Endodermal cell (in vitro differentiated cells): Measurements from ENCODE around the gene LRBA. TPM values are rescaled to one million over a fixed set of nuclear protein-coding genes. Genes with fewer than 3 reads are reported as not detected.

Experiments
- DNase-seq: peaks from one replicate; pipeline ENCODE4 v3.0.0-alpha.2; 2017
- H3K27ac ChIP-seq: 2 replicates; pipeline ENCODE4 v1.5.1; 2013; ENCODE audit warnings: mild to moderate bottlenecking, low read depth, low read length, moderate library complexity
- H3K27me3 ChIP-seq: 2 replicates; pipeline ENCODE4 v1.6.1; 2013; ENCODE audit warnings: mild to moderate bottlenecking, low read length, moderate library complexity; ENCODE audit not compliant: insufficient read depth, control insufficient read depth, poor library complexity, severe bottlenecking
- H3K36me3 ChIP-seq: 2 replicates; pipeline ENCODE4 v1.7.0; 2013; ENCODE audit warnings: mild to moderate bottlenecking, low read length, moderate library complexity; ENCODE audit not compliant: control insufficient read depth, insufficient read depth
- H3K4me1 ChIP-seq: one replicate; pipeline ENCODE4 v1.7.0; 2013; ENCODE audit warnings: low read length; ENCODE audit not compliant: control insufficient read depth, insufficient read depth
- H3K4me3 ChIP-seq: 2 replicates; pipeline ENCODE4 v1.5.1; 2013; ENCODE audit warnings: mild to moderate bottlenecking, low read length, moderate library complexity
- H3K9ac ChIP-seq: 2 replicates; pipeline ENCODE4 v1.6.1; 2013; ENCODE audit warnings: mild to moderate bottlenecking, low read length, moderate library complexity; ENCODE audit not compliant: poor library complexity, severe bottlenecking; ENCODE audit errors: extremely low read depth
- H3K9me3 ChIP-seq: 2 replicates; pipeline ENCODE4 v1.6.1; 2013; ENCODE audit warnings: mild to moderate bottlenecking, low read length, moderate library complexity; ENCODE audit not compliant: control insufficient read depth
- H3K27ac Mint-ChIP-seq: 2 replicates; pipeline ENCODE4 v1.8.0; 2020; ENCODE audit warnings: mixed read lengths
- H3K27me3 Mint-ChIP-seq: 2 replicates; pipeline ENCODE4 v1.8.0; 2021; ENCODE audit warnings: mild to moderate bottlenecking, mixed read lengths; ENCODE audit not compliant: insufficient read depth
- H3K36me3 Mint-ChIP-seq: 2 replicates; pipeline ENCODE4 v1.8.0; 2020; ENCODE audit warnings: low read depth, mixed read lengths
- H3K4me1 Mint-ChIP-seq: 2 replicates; pipeline ENCODE4 v1.8.0; 2020; ENCODE audit warnings: mixed read lengths
- H3K4me3 Mint-ChIP-seq: 2 replicates; pipeline ENCODE4 v1.8.0; 2020; ENCODE audit warnings: mild to moderate bottlenecking, moderate library complexity, mixed read lengths
- H3K9me3 Mint-ChIP-seq: 2 replicates; pipeline ENCODE4 v1.8.0; 2020; ENCODE audit warnings: mild to moderate bottlenecking, mixed read lengths
- WGBS, 2 experiments: methylation state at CpG; one replicate each; pipeline versions ENCODE4 v1.1.5 to v1.1.7; 2013; ENCODE audit warnings: missing lambda C conversion rate in 2 of 2, mixed read lengths in 1 of 2; ENCODE audit not compliant: insufficient coverage in 1 of 2, insufficient read length in 1 of 2; 5-methylcytosine and 5-hydroxymethylcytosine counted together
- total RNA-seq, 2 donors: library from RNA; stranded (reverse); fragmentation: NEBNext Ultra II Directional in 1 of 2; extraction: Animal tissue kit (Norgen Biotek cat#: 25700) in 1 of 2; gene quantifications; 2 replicates in 1 of 2; 3 replicates in 1 of 2; pipeline ENCODE4 v1.2.1, GENCODE V29; 2021
- TF ChIP-seq, protein P1 (sequence below): fragments of 200-600 bp; sonication (generic); conservative IDR thresholded peaks from 2 replicates; pipeline ENCODE4 v1.5.0; 2021; ENCODE audit warnings: antibody characterized with exemption, mild to moderate bottlenecking

Gene LRBA
- total RNA-seq, 2 donors from 2014 or later = 77.3 to 95.9 TPM

DNA sequence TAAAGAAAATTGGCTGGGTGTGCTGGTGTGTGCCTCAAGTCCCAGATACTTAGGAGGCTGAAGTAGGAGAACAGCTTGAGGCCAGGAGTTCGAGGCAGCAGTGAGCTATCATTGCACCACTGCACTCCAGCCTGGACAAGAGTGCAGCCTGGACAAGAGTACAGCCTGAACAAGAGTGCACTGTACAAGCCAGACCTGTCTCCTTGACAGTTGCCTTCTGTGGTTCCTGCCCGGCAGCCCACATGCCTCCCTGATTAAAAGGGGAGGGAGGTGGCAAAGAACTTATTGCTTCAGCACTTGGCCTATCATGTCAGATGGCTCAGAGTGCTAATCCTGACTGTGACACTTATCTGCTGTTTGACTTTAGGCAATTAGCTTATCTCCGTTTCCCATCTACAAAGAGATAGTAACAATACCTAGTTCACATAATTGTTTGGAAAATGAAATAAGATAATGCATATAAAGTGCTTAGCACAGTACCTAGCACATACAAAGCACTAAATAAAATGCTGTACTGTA, 687.8 kb downstream of the LRBA start:
- Histone ChIP-seq H3K4me3 (no peak overlapping the region), H3K36me3 (peaks cover 14% of the 10 kb centered on the region), H3K27me3 (no peaks in the 10 kb centered on the region), H3K27ac (no peak overlapping the region), H3K9me3 (peaks cover 8% of the 10 kb centered on the region), H3K4me1 (peaks cover 11% of the 10 kb centered on the region), H3K9ac (no peak overlapping the region)
- Mint-ChIP-seq H3K9me3 (no peaks in the 10 kb centered on the region), H3K27me3 (peaks cover 3% of the 10 kb centered on the region), H3K4me3 (no peak overlapping the region), H3K27ac (no peak overlapping the region), H3K4me1 (peaks cover 35% of the 10 kb centered on the region), H3K36me3 (peaks cover 7% of the 10 kb centered on the region)
- TF ChIP-seq, protein P1, sequence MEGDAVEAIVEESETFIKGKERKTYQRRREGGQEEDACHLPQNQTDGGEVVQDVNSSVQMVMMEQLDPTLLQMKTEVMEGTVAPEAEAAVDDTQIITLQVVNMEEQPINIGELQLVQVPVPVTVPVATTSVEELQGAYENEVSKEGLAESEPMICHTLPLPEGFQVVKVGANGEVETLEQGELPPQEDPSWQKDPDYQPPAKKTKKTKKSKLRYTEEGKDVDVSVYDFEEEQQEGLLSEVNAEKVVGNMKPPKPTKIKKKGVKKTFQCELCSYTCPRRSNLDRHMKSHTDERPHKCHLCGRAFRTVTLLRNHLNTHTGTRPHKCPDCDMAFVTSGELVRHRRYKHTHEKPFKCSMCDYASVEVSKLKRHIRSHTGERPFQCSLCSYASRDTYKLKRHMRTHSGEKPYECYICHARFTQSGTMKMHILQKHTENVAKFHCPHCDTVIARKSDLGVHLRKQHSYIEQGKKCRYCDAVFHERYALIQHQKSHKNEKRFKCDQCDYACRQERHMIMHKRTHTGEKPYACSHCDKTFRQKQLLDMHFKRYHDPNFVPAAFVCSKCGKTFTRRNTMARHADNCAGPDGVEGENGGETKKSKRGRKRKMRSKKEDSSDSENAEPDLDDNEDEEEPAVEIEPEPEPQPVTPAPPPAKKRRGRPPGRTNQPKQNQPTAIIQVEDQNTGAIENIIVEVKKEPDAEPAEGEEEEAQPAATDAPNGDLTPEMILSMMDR = no peak
- no peak for DNase-seq
- WGBS, 2 experiments = 48 to 50% methylated on average over 2 to 3 of the region's 3 CpGs

DNA sequence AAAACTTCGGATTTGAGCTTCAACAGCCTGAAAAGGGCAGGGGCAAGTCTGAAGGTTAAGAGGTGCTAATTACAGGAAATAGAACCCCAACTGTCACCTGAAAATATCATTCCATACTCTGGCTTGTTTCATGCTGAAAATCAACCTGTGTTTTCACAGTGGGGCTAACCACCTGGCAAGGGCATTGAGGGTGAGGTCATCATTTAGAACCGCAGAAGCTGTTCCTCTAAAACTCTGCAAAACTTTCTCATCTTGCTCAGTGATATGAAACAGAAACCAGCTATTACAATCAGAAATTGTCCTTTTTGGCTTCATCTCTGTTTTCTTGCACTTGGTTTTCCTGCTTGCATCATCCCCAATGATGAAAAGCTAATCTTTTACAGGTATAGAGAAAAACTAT, 689.2 kb downstream of the LRBA start:
- Mint-ChIP-seq H3K4me1 (peaks cover 45% of the 10 kb centered on the region), H3K36me3 (peaks cover 7% of the 10 kb centered on the region), H3K4me3 (no peak overlapping the region), H3K9me3 (no peaks in the 10 kb centered on the region), H3K27me3 (peaks cover 3% of the 10 kb centered on the region), H3K27ac (no peak overlapping the region)
- TF ChIP-seq, protein P1 = no peak
- no peak for DNase-seq
- Histone ChIP-seq H3K9me3 (peaks cover 8% of the 10 kb centered on the region), H3K9ac (no peak overlapping the region), H3K27me3 (no peaks in the 10 kb centered on the region), H3K4me3 (no peak overlapping the region), H3K36me3 (peaks cover 14% of the 10 kb centered on the region), H3K4me1 (peaks cover 19% of the 10 kb centered on the region), H3K27ac (no peak overlapping the region)
- WGBS, 2 experiments = 95 to 100% methylated on average over 1 to 2 of the region's 2 CpGs

DNA sequence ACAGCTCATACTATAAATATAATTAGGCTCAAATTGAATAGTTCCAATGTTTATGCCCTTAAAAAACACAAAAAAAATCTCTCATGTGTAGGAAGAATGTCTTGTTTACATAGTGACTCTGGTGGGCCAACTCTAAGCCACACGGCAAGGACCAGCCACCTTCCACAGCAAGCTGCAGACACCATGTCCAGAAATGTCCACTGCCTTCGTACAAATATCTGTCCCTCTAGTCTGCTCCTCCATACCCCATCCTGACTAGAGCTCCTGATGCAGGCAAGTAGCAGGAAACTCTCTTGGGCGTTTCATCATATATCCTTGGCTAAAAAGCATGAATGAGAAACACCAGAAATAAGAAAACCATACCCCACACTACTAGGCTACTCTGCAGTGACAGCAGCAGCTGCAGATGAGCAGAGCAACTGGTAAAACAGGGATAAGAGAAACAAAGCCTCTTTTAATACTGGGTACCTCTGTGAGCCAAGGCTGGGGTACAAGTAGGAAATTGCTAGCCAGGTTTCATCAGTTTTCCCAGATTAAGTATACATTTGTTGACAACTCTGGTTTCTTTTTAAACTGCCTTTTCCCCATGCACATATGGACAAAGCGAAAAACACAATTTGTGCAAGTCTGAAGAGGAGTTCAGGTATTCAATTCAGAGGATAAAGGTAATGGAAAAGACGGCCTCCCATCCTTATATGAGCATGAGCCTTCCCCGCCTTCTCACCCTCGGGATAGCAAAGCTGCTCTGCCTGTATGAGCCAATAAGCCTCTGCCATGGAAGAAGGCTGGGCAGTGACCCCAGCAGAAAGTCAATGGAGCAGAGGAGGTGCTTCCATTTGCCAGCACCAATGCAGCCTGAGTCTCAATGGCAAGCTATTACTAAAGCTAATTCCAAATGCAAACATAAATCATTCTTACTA, 691.4 kb downstream of the LRBA start:
- DNase-seq = no peak
- peaks cover 8% of the 10 kb centered on the region for H3K9me3 ChIP-seq
- Mint-ChIP-seq H3K9me3 (no peaks in the 10 kb centered on the region), H3K27me3 (peaks cover 3% of the 10 kb centered on the region), H3K36me3 (peaks cover 7% of the 10 kb centered on the region), H3K27ac (no peak overlapping the region), H3K4me1 (peaks cover 55% of the 10 kb centered on the region), H3K4me3 (no peak overlapping the region)
- H3K27ac ChIP-seq = no peak overlapping the region
- no peaks in the 10 kb centered on the region for H3K27me3 ChIP-seq
- peaks cover 14% of the 10 kb centered on the region for H3K36me3 ChIP-seq
- TF ChIP-seq, protein P1 = no peak
- H3K9ac ChIP-seq = no peak overlapping the region
- 83 to 87% methylated on average over 4 to 7 of the region's 7 CpGs for WGBS, 2 experiments
- peaks cover 19% of the 10 kb centered on the region for H3K4me1 ChIP-seq
- no peak overlapping the region for H3K4me3 ChIP-seq
